NCI-H82 (cell line): ENCODE measurements around the gene PHYHIPL.

ENCODE experiments used
- DNase-seq: peaks from one replicate; lab custom pipeline; 2025; lab: John Stamatoyannopoulos, UW

PHYHIPL gene

GRCh38 chr10:59255463-59255862, 79.0 kb downstream of the PHYHIPL start:
- no peak for DNase-seq

DNA sequence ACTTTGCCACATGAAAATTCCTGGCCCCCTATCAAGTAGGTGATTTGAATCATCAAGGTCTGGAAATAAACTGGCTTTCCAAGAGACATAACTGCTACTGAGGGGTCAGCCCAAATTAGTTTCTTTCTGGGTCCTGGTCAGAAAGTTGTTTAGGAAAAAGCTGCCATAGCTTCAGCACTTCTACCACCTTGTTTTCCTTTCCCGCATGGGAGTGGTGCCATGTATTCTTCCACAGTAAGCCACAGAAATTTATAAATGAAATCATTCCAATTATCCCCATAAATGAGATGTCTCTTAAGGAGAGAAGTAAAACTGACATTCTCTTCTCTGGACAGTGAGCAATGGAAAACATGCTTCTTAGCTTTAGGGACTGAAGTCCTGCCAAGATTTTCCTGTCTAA, 80.8 kb downstream of the PHYHIPL start:
- DNase-seq, result no peak

DNA sequence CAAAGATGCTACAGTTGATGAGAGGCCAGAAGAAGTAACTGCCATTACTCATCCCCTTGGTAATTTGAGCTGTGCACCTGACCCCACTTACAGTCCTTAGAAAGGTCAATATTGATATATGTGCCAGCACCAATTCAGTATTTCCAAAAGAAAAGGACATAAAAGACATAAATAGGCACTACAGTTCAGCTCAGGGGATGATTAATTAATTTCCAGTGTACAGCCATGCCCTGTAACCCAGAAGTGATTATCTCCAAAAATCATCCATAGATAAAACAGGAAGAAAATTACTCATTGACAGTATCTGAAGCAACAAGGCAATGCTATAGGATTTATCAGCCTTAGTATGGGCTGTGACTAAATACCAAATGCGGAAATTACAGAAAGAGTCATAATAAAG, 82.4 kb downstream of the PHYHIPL start:
- DNase-seq, result no peak

DNA sequence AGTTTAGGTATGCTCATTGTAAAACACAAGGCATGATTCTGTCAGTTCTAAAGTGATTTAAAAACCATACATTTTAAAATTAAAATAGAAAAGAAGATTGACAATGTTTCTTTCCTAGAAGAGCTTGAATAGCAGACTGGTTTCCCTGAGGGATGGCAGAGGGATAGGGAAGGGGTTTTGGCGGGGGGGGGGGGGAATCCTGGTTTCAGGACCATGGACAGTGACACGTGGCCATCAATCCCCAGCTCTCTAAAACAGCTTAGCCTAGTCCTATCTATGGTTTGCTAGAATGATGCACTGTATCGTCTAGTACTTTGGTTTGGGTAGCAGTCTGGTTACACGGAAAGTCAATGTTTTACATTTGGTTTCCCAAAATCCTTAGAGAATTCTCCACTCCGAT, 88.7 kb downstream of the PHYHIPL start:
- no peak for DNase-seq

GRCh38 chr10:59266321-59266720, 89.9 kb downstream of the PHYHIPL start:
- DNase-seq, result no peak

DNA sequence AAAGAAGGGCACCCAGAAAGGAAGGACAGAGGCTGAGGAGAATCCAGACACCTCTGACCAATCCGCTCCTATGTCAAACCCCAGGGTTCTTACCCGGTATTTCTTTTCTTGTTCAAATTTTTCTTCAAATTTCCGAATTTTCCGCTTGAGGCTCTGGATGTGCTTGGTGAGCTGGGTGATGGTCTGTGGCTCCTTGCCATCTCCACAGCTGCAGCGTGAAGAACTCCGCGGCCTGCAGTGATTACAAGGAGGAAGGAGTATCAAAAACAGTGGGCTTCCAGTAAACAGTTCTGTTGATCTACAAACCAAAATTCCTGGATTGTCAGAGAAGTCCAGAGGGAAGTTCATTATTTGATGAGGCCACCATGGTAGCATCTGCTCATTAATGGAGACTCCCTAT, 92.0 kb downstream of the PHYHIPL start:
- no peak for DNase-seq

GRCh38 chr10:59269651-59270050, 93.2 kb downstream of the PHYHIPL start:
- DNase-seq, result no peak

- no peak for DNase-seq
Observed at GRCh38 chr10:59270492-59270891, 94.0 kb downstream of the PHYHIPL start.

- peak; percentile 10 for DNase-seq
Observed at GRCh38 chr10:59271160-59271559, 94.7 kb downstream of the PHYHIPL start.

- no peak for DNase-seq
Observed at GRCh38 chr10:59272061-59272460, 95.6 kb downstream of the PHYHIPL start.

DNA sequence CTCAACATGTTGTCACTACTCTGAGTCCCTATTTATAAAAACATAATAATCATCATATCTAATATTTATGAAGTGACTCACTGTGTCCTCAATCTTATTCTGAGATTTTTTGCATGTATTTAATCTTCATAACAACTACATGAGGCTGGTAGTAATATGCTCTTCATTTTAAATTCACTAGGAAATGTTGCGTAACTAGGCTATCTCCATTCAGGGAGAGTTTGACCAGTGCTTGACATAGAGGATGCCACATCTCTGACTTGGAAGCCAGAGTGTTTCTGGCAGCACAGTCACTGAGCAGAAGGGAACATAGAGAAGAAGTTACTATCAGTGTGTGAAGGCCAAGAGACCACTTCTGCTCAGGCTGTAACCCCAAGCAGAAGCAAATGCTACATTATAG, 97.0 kb downstream of the PHYHIPL start:
- DNase-seq, result no peak

DNA sequence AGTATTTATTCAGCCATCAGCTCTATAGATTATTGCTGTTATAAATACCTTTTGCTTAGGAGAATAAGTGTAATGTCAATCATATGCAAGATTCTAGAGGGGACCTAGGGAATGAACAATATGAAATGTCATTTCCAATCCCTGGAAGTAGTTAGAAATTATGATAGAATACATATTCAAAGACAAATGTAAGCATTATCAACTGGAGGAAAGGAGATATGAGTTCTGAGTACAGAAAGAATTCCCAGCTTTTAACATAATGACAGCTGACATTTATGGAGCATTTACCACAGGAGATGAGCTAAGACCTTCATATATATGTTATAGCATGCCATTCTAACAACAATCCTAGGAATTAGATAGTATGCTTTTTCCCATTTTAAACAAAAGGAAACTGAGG, 99.7 kb downstream of the PHYHIPL start:
- no peak for DNase-seq

- no peak for DNase-seq
Observed at GRCh38 chr10:59276919-59277318, 100.5 kb downstream of the PHYHIPL start.

GRCh38 chr10:59279476-59279875, 103.0 kb downstream of the PHYHIPL start:
- DNase-seq, result no peak

GRCh38 chr10:59279991-59280505, 103.6 kb downstream of the PHYHIPL start:
- no peak for DNase-seq

- DNase-seq, result no peak
Observed at GRCh38 chr10:59281861-59282260, 105.4 kb downstream of the PHYHIPL start.

DNA sequence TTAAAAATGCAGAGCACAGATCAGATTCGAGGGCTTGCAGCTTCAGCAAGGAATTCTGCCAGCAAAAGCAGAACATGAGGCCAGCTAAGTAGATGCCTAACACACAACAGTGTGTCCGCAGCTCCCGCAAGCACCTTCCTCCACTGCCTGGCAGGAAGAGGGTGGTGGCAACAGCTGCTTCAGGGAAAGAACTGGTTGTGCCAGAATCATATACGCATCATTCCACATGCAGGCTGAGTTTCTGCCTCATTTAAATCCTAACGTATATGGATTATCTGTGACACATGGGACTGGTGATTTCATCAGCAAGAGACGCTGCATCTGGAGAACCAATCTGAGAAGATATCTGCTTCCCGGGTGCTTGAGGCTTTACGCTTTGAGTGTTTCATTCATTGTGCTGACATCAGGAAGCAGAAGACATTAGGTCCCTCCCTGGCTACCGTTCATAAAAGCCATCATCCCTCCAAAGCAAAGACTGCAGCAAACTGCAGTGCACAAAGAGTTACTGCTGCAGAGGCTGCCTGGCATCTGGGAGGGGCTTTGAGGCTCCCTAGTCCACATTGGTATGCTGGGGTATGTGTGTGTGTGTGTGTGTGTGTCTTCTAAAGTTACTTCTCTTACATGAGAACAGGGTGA, 107.1 kb downstream of the PHYHIPL start:
- DNase-seq, result peak; percentile 5

GRCh38 chr10:59284118-59284975, 107.9 kb downstream of the PHYHIPL start:
- DNase-seq, result no peak

- DNase-seq, result no peak
Observed at GRCh38 chr10:59285073-59285472, 108.6 kb downstream of the PHYHIPL start.

DNA sequence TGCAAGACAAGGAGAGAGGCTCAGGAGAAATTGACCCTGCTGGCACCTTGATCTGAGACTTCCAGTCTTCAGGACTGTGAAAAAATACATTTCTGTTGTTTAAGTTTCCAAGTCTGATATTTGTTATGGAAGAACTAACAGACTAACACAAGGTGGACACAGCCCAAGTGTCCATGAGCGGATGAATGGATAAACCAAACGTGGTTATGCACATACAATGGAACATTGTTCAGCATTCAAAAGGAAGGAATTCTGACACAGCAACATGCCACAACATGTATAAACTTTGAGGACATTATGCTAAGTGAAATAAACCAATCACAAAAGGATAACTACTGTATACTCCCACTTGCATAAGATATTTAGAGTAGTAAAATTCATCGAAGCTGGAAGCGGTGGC, 109.4 kb downstream of the PHYHIPL start:
- DNase-seq, result no peak

DNA sequence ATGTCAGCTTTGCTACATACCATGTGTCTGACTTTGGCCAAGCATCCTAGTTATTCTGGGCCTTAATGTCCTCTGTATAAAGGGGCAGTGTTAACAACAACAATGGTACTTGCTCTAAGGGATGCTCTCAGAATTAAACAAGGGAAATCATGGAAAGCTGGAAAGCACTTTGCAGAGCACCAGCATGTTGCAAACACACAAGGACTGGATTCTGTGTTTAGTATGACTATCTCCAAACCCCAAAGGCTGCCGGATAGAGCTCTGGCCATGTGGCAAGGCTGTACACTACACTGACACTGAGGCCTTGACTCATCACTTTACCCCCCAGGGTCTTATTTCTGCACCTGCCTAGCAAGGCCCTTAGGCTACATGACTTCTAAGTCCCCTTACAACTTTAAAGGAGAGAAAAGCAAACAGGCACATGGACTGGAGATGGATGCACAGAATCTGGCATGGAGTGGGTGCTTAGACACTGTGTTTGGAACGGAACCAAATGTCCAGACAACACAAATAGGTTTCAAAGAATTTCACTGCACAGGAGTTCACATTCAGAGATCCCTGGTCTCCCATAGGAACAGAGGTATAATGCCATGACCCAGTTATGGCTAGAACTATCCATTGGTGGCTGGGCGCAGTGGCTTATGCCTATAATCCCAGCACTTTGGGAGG, 111.3 kb downstream of the PHYHIPL start:
- DNase-seq, result no peak

- no peak for DNase-seq
Observed at GRCh38 chr10:59289853-59290252, 113.4 kb downstream of the PHYHIPL start.

DNA sequence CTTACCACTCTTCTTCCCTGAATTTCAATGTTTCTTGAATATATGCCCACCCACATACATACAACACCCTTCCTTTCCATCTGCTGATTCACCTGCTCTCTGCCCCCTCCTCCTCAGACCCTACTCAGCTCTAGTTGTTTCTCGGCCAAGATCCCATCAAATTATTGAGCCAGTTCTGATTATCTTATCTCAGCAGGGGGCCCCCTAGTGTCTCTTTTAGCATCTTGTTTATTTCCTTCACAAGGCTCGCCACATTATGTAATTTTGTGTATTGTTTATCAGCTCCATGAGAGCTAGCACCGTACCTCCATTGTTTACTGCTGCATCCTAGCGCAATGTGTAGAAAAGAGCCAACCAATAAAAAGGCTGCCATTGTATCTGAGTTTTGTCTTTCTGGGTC, 114.0 kb downstream of the PHYHIPL start:
- DNase-seq, result peak; percentile 60
